Fibroblast of the aortic adventitia (primary cell): ENCODE measurements around the gene PVALB. TPM values are rescaled to one million over a fixed set of nuclear protein-coding genes. Genes with fewer than 3 reads are reported as not detected.

Experiments
- DNase-seq: peaks from one replicate; pipeline ENCODE4 v3.0.0-alpha.2; 2010; ENCODE audit warnings: low read depth
- H3K4me3 ChIP-seq: 2 replicates; pipeline ENCODE4 v1.5.1; 2011; ENCODE audit warnings: low read depth, mild to moderate bottlenecking, control low read depth, low read length, moderate library complexity
- CTCF ChIP-seq: IDR thresholded peaks from 2 replicates; pipeline ENCODE4 v1.5.1; 2011; ENCODE audit warnings: mild to moderate bottlenecking, low read length, control low read depth, inconsistent platforms; ENCODE audit not compliant: insufficient read depth
- total RNA-seq: library from RNA; depleted of rRNA; stranded (reverse); fragments of >200 nt; gene quantifications from 2 replicates; pipeline ENCODE4 v1.2.3, GENCODE V29; 2012; ENCODE audit warnings: low replicate concordance

PVALB gene
- total RNA-seq, 1 donor, result not detected

DNA sequence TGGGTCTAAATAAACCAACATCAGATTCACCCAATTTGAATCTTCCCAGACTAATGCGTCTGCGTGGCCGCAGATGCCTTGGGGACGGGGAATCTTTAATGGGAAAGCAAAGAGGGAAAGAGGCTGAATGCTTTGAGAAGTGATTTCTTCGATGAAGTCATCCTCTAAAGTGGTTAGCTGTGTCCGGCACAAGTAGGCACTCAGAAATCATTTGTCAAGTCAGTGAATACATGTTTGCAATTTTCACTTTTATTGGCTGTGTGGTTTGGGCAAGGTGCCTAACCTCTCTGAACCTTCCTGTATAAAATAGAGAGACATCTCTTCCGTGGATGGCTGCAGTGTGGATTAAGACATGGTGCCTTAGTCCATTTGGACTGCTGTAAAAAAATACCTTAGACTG lies 21.2 kb downstream of the PVALB start:
- DNase-seq, result no peak
- H3K4me3 ChIP-seq, result no peak overlapping the region
- TF ChIP-seq CTCF, result no peak

DNA sequence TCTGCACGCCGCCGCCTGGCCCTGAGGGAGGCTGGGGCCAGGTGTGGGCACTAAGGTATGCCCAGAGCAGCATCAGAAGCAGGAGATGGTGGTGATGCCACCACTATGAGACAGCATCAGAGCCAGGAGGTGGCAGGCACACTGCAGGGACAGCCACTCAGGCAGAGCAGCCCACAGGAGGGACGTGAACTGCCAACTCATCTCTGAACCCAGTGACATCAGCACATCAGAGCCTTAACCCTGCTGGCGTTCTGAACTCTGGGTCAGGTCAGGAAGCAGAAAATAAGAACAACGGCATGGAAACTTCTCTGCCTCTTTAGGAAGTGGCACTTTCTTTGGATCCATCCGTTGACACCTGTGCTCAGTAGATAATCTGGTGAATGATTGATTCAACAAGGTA lies 26.2 kb downstream of the PVALB start:
- DNase-seq, result no peak
- TF ChIP-seq CTCF, result no peak

GRCh38 chr22:36787204-36787988 lies 29.4 kb downstream of the PVALB start:
- TF ChIP-seq CTCF, result no peak
- H3K4me3 ChIP-seq, result no peak overlapping the region
- DNase-seq, result no peak

More for the DNA sequence above, 26.2 kb downstream of the PVALB start:
- no peak overlapping the region for H3K4me3 ChIP-seq

DNA sequence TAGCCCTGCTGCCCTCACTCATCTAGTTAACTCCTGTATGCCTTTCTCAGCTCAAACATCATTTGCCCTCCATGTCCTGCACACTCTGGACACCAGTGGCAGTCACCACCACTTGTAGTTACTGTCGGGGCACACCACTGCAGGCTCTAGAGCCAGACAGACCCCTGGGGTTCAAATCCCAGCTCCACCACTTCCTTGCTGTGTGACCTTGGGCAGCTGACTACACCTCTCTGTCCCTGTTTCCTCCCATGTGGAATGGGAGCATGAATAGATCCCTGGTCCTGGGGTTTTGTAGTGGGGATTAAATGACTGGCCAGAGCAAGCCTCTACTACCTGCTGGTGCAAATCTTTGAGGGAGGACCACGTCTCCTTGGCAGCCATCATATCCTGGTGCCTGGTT lies 33.1 kb downstream of the PVALB start:
- no peak overlapping the region for H3K4me3 ChIP-seq
- no peak for DNase-seq
- no peak for TF ChIP-seq CTCF

DNA sequence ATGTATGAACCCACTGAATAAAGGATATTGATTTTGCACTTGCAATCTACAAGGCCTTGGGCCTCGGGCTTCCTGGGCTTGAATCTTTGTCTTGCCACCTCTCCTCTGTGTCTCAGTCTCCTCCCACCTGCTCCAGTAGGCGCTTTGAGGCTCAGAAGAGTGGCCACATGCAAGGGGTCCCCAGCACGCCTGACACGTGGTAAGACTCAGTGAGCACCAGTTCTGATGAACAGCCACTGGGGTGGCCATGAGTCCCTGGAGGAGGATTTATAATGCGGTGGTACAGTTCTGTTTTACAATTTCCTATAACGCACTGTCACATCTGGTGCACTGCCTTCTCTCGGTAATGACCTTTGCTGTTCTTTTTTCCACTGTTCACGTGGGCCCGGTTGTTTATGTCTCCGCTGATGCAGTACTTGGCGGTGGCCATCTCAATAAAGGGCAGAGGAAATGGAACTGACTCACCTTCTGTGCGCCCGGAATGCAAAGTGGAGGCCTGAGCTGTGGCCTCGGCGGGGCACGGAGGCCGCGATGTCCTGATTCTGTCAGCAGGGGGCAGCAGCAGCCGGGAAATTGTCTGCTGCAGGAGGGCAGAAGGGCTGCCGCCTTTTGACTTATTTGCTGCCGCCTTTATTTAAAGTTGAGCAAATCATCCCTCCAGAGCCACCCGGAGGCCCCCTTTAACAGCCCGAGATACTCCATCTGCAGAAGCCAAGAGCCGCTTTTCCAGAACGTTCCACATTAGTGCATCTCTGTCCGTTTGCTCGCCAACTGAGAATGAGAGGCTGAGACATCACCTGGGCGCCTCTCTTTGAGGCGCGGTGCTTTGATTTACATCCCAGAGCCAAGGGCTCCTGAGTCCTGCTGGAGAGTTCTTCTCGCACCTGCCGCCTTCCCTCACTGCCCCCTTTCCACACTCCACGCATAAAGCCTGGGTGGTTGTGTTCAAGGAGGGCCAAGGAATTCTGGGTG lies 34.9 kb downstream of the PVALB start:
- peak; percentile 87 for TF ChIP-seq CTCF
- no peak overlapping the region for H3K4me3 ChIP-seq
- DNase-seq, result peak; percentile 80

GRCh38 chr22:36778020-36778419 lies 38.8 kb downstream of the PVALB start:
- no peak overlapping the region for H3K4me3 ChIP-seq
- DNase-seq, result no peak
- TF ChIP-seq CTCF, result no peak
